HepG2 (cell line): ENCODE measurements around the gene RTP3. TPM values are rescaled to one million over a fixed set of nuclear protein-coding genes. Genes with fewer than 3 reads are reported as not detected.

Source experiments
- ATAC-seq: fragments of 200-7000 bp; cut with Tn5 transposase; 3 replicates; pipeline ENCODE4 v1.9.1; 2020; ENCODE audit warnings: mild to moderate bottlenecking, moderate library complexity
- BruUV-seq: library from RNA; stranded (reverse); fragments of 400-500 nt; replicated peaks from 2 replicates; lab custom pipeline; 2021; lab: Mats Ljungman, UMichigan
- CTCF ChIA-PET: fragments of 300-600 bp; formaldehyde crosslinking; extraction: SDS; loops from one replicate; lab custom pipeline; 2021; ENCODE audit warnings: low total read pairs, inconsistent platforms, low intra/inter-chr PET ratio; lab: Yijun Ruan, JAX
- POLR2A ChIA-PET: fragments of 350-600 bp; sonication (Branson Sonifier 250); formaldehyde crosslinking; loops from one replicate; lab custom pipeline; 2020; ENCODE audit warnings: antibody characterized with exemption, inconsistent platforms; lab: Yijun Ruan, JAX
- DNase-seq: peaks from one replicate; pipeline ENCODE4 v3.0.0-alpha.2; 2015; ENCODE audit warnings: low spot score
- FAIRE-seq: peaks from 3 replicates; lab custom pipeline; 2011; peaks lifted over from hg19 to GRCh38; lab: Jason Lieb, UNC
- H2AFZ ChIP-seq: one replicate; pipeline ENCODE4 v1.6.1; 2011; ENCODE audit warnings: low read length, inconsistent platforms
- H3K27ac ChIP-seq: fragments of 300-600 bp; 3 replicates; pipeline ENCODE4 v1.8.0; 2011; ENCODE audit warnings: mixed run types, mild to moderate bottlenecking, mixed read lengths, low read length, inconsistent platforms; ENCODE audit not compliant: insufficient read depth; ENCODE audit errors: extremely low read length
- H3K27me3 ChIP-seq, 2 experiments: fragments of 200-600 bp in 1 of 2; 2 replicates in 1 of 2; 3 replicates in 1 of 2; pipeline versions ENCODE4 v1.6.0 to v1.8.0; 2011; ENCODE audit warnings: low read length in 2 of 2, mild to moderate bottlenecking in 2 of 2, moderate library complexity in 2 of 2, inconsistent platforms in 1 of 2; ENCODE audit not compliant: insufficient read depth in 2 of 2, control insufficient read depth in 1 of 2
- H3K36me3 ChIP-seq, 2 experiments: fragments of 200-600 bp in 1 of 2; replicated peaks in 1 of 2; 2 replicates in 1 of 2; 3 replicates in 1 of 2; pipeline versions ENCODE4 v1.5.1 to v1.8.0; 2011; ENCODE audit warnings: low read length in 2 of 2, inconsistent platforms in 1 of 2; ENCODE audit not compliant: insufficient read depth in 2 of 2, control insufficient read depth in 1 of 2
- H3K4me1 ChIP-seq: 2 replicates; pipeline ENCODE4 v1.5.1; 2012; ENCODE audit warnings: low read length, inconsistent platforms; ENCODE audit not compliant: insufficient read depth
- H3K4me2 ChIP-seq: 2 replicates; pipeline ENCODE4 v1.6.0; 2011; ENCODE audit warnings: low read depth, low read length, inconsistent platforms
- H3K4me3 ChIP-seq, 3 experiments: fragments of 200-600 bp in 1 of 3; sonication (generic), shearing (Covaris generic) in 1 of 3; replicated peaks in 1 of 3; 2 replicates each; pipeline ENCODE4 v1.5.1; 2011 to 2016; ENCODE audit warnings: low read length in 3 of 3, inconsistent platforms in 2 of 3, low read depth in 2 of 3, mild to moderate bottlenecking in 2 of 3, control low read depth in 1 of 3, mixed read lengths in 1 of 3; ENCODE audit not compliant: insufficient read depth in 1 of 3
- H3K79me2 ChIP-seq: one replicate; pipeline ENCODE4 v1.6.1; 2011; ENCODE audit warnings: low read length, inconsistent platforms; ENCODE audit not compliant: insufficient read depth
- H3K9ac ChIP-seq: 2 replicates; pipeline ENCODE4 v1.6.0; 2011; ENCODE audit warnings: mild to moderate bottlenecking, low read depth, low read length, inconsistent platforms; ENCODE audit not compliant: insufficient read depth
- H3K9me3 ChIP-seq: 2 replicates; pipeline ENCODE4 v1.5.1; 2012; ENCODE audit warnings: mild to moderate bottlenecking, low read length
- H4K20me1 ChIP-seq: 2 replicates; pipeline ENCODE4 v1.6.0; 2011; ENCODE audit warnings: inconsistent platforms, mild to moderate bottlenecking, low read length, moderate library complexity; ENCODE audit not compliant: insufficient read depth
- FOSL2 ChIP-seq: sonication (generic); formaldehyde crosslinking; IDR thresholded peaks from 2 replicates; pipeline ENCODE4 v1.4.0; 2020; ENCODE audit warnings: missing genetic modification reagents
- MAFG ChIP-seq: sonication (generic); formaldehyde crosslinking; IDR thresholded peaks from 2 replicates; pipeline ENCODE4 v1.5.1; 2020; ENCODE audit warnings: mild to moderate bottlenecking, missing genetic modification reagents
- NR0B2 ChIP-seq: sonication (generic); formaldehyde crosslinking; IDR thresholded peaks from 2 replicates; pipeline ENCODE4 v1.4.0; 2020; ENCODE audit warnings: mild to moderate bottlenecking, missing genetic modification reagents
- NR2F2 ChIP-seq: IDR thresholded peaks from 2 replicates; pipeline ENCODE4 v1.6.1; 2012; ENCODE audit warnings: low read depth, inconsistent platforms, borderline replicate concordance
- PTBP1 ChIP-seq: fragments of 200-400 bp; formaldehyde crosslinking; IDR thresholded peaks from 2 replicates; pipeline ENCODE4 v1.6.1; 2018; ENCODE audit warnings: low read length, low read depth; ENCODE audit not compliant: poor library complexity, severe bottlenecking
- ZNF431 ChIP-seq: sonication (generic); formaldehyde crosslinking; IDR thresholded peaks from 2 replicates; pipeline ENCODE4 v1.9.0; 2022; ENCODE audit warnings: missing genetic modification reagents, low read depth, mild to moderate bottlenecking, borderline replicate concordance
- ZNF878 ChIP-seq: sonication (generic); formaldehyde crosslinking; IDR thresholded peaks from 2 replicates; pipeline ENCODE4 v1.8.1; 2023; ENCODE audit warnings: mild to moderate bottlenecking, missing genetic modification reagents, moderate library complexity
- WGBS: methylation state at CpG from one replicate; pipeline ENCODE4 v1.1.6; 2017; ENCODE audit warnings: low lambda C conversion rate; 5-methylcytosine and 5-hydroxymethylcytosine counted together
- in situ Hi-C: cut with HindIII; loops from 2 replicates; pipeline ENCODE4 v1.10.0; 2017; ENCODE audit warnings: low pct_unique_long_range_greater_than_20kb; ENCODE audit not compliant: extremely low pct_ligation_motif_present
- intact Hi-C: fragments of 100-400 bp; cut with micrococcal nuclease; formaldehyde crosslinking; loops from one replicate; pipeline ENCODE4 v1.10.0; 2022; ENCODE audit not compliant: unreplicated experiment
- polyA plus RNA-seq, 8 experiments: library from polyadenylated mRNA; depleted of rRNA in 3 of 8; stranded (reverse) in 7 of 8; unstranded in 1 of 8; fragments of >200 nt; fragmentation: Illumina TruSeq in 4 of 8; extraction: Trizol in 4 of 8; gene quantifications; 2 replicates each; pipeline versions ENCODE4 v1.2.1 to v1.2.3, GENCODE V29; 2011 to 2016; ENCODE audit warnings: low read depth in 4 of 8, missing spikeins in 1 of 8, mixed read lengths in 1 of 8; ENCODE audit not compliant: insufficient read depth in 1 of 8
- total RNA-seq, 5 experiments: library from RNA; depleted of rRNA; stranded (reverse); fragments of >200 nt; fragmentation: Illumina TruSeq; extraction: Trizol; gene quantifications; 2 replicates each; pipeline ENCODE4 v1.2.3, GENCODE V29; 2016; ENCODE audit warnings: low read depth in 1 of 5
- TF ChIP-seq, protein P1 (sequence below): sonication (generic); formaldehyde crosslinking; IDR thresholded peaks from 2 replicates; pipeline ENCODE4 v1.8.1; 2023; ENCODE audit warnings: mild to moderate bottlenecking, moderate library complexity, missing genetic modification reagents
- TF ChIP-seq, protein P2 (sequence below): IDR thresholded peaks from 2 replicates; pipeline ENCODE4 v1.6.1; 2018; ENCODE audit warnings: missing genetic modification reagents
- TF ChIP-seq, protein P3 (sequence below): sonication (generic); formaldehyde crosslinking; IDR thresholded peaks from 2 replicates; pipeline ENCODE4 v1.9.0; 2022; ENCODE audit warnings: missing genetic modification reagents, mild to moderate bottlenecking, borderline replicate concordance

RTP3 gene
- total and polyA plus RNA-seq, 2 of the 13 experiments (the other 11 are each of a cell fraction or from before 2014, with no cell fraction given) = 0.09 TPM; not detected in 1

GRCh38 chr3:46469680-46470357 lies 28.0 kb upstream of the RTP3 start:
- Histone ChIP-seq H3K9me3 (no peaks in the 10 kb centered on the region), H3K4me1 (no peaks in the 10 kb centered on the region), H3K36me3 (no peaks in the 10 kb centered on the region), H3K4me2 (no peak overlapping the region), H3K9ac (no peak overlapping the region), H3K27ac (no peak overlapping the region), H3K4me3 (no peak overlapping the region), H2AFZ (no peak overlapping the region), H3K27me3 (peaks cover 0 to 6% of the 10 kb centered on the region in 2 experiments; a peak in 1 of 5 replicates), H4K20me1 (no peaks in the 10 kb centered on the region), H3K79me2 (no peaks in the 10 kb centered on the region)
- no peak for DNase-seq
- no peak for FAIRE-seq
- no peak for TF ChIP-seq ZNF878 (CRISPR knock-in tag)
- TF ChIP-seq, protein P1, sequence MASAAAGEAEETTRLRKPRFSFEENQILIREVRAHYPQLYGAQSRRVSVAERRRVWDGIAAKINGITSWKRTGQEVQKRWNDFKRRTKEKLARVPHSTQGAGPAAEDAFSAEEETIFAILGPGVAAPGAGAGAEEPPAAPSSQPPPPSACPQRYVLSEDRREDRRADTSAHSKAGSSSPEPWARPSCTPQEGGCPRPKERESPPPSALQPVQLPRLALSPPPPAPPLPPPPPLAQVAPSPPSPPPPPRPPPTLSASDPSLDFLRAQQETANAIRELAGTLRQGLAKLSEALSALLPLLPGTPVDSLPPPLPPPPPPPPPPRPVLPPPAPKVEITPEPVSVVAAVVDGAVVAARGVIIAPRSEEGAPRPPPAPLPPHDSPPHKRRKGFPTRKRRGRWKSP (CRISPR knock-in tag) = no peak
- ChIA-PET POLR2A (no interaction called here), CTCF (no interaction called here)
- 0% methylated on average over 2 of the region's 3 CpGs for WGBS
- in situ Hi-C loops (no loop called here), intact Hi-C loops (no loop called here)
- BruUV-seq = no TSS peak
- ATAC-seq = no peak

GRCh38 chr3:46470831-46471230 lies 26.9 kb upstream of the RTP3 start:
- no peaks in the 10 kb centered on the region for H3K4me1 ChIP-seq
- no peak for TF ChIP-seq MAFG (CRISPR knock-in tag)
- TF ChIP-seq NR2F2 = no peak
- TF ChIP-seq FOSL2 (CRISPR knock-in tag) = no peak
- TF ChIP-seq, protein P2, sequence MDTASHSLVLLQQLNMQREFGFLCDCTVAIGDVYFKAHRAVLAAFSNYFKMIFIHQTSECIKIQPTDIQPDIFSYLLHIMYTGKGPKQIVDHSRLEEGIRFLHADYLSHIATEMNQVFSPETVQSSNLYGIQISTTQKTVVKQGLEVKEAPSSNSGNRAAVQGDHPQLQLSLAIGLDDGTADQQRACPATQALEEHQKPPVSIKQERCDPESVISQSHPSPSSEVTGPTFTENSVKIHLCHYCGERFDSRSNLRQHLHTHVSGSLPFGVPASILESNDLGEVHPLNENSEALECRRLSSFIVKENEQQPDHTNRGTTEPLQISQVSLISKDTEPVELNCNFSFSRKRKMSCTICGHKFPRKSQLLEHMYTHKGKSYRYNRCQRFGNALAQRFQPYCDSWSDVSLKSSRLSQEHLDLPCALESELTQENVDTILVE (CRISPR knock-in tag) = no peak
- TF ChIP-seq ZNF431 (CRISPR knock-in tag) = no peak
- TF ChIP-seq NR0B2 (CRISPR knock-in tag) = no peak
- TF ChIP-seq PTBP1 = no peak
- TF ChIP-seq, protein P3, sequence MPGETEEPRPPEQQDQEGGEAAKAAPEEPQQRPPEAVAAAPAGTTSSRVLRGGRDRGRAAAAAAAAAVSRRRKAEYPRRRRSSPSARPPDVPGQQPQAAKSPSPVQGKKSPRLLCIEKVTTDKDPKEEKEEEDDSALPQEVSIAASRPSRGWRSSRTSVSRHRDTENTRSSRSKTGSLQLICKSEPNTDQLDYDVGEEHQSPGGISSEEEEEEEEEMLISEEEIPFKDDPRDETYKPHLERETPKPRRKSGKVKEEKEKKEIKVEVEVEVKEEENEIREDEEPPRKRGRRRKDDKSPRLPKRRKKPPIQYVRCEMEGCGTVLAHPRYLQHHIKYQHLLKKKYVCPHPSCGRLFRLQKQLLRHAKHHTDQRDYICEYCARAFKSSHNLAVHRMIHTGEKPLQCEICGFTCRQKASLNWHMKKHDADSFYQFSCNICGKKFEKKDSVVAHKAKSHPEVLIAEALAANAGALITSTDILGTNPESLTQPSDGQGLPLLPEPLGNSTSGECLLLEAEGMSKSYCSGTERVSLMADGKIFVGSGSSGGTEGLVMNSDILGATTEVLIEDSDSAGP (CRISPR knock-in tag) = no peak
- H3K4me3 ChIP-seq = no peak overlapping the region
- DNase-seq = no peak
- H4K20me1 ChIP-seq = no peaks in the 10 kb centered on the region
- CTCF ChIA-PET = no interaction called here
- no peaks in the 10 kb centered on the region for H3K79me2 ChIP-seq
- intact Hi-C loops (no loop called here), in situ Hi-C loops (no loop called here)
- no peaks in the 10 kb centered on the region for H3K9me3 ChIP-seq
- no peak for FAIRE-seq
- no peak overlapping the region for H3K27ac ChIP-seq
- peaks cover 0 to 4% of the 10 kb centered on the region in 2 experiments; a peak in 1 of 5 replicates for H3K27me3 ChIP-seq
- WGBS = 5% methylated on average over 2 of the region's 4 CpGs
- no peak overlapping the region for H2AFZ ChIP-seq
- no peaks in the 10 kb centered on the region for H3K36me3 ChIP-seq
- no peak overlapping the region for H3K4me2 ChIP-seq
- POLR2A ChIA-PET = no interaction called here
- no peak overlapping the region for H3K9ac ChIP-seq
- BruUV-seq = no TSS peak
- no peak for ATAC-seq
